Measurements from ENCODE around the gene TLE5.
"Not testable (repeated sequence)": the region's sequence is repeated elsewhere in the genome, so short reads cannot be mapped to it uniquely, and the experiment has no call there.

TLE5 gene

DNA sequence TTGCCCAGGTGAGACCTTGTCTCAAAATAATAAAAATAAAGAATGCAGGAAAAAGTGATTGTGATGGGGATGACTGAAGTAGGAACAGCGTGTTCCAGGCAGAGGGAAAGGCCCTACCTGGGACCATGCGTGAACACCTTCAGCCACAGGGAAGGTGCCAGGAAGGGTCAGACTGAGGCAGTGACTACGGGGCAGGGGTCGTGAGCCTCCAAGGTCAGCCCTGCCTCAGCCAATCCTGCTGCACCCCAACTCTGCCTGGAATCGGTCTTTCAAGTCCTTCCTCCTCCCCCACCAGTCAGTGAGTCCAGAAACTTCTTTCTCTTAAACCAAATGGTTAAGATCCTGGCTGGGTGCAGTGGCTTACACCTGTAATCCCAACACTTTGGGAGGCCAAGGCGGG is 17.1 kb downstream of the TLE5 start:
- DNase-seq (ENCODE audit: low read depth), result no peak

DNA sequence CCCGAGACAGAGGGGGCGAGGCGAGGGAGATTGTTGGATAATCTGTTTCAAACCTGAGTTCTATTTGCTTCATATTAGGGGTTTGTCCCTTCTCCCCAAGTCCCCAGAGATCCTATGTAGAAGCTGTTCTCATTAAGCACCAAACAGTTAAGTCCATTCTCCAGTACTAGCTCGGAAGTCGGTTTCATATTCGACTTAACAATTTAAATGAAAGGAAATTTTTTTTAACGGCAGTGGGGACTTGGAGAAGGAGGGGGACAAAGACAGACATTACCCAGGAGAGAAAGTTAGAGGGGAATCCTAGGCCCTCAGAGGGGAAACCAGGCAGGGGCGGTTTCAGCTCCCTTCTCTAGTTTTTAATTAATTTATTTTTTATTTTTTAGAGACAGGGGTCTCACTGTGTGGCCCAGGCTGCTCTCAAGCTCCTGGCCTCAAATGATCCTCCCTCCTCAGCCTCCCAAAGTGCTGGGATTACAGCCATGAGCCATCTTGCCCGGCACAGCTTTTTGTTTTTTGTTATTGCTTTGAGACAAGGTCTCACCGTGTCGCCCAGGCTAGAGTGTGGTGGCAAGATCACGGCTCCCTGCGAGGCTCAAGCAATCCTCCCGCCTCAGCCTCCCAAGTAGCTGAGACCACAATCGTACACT is 19.6 kb downstream of the TLE5 start:
- DNase-seq (ENCODE audit: low read depth), result no peak

DNA sequence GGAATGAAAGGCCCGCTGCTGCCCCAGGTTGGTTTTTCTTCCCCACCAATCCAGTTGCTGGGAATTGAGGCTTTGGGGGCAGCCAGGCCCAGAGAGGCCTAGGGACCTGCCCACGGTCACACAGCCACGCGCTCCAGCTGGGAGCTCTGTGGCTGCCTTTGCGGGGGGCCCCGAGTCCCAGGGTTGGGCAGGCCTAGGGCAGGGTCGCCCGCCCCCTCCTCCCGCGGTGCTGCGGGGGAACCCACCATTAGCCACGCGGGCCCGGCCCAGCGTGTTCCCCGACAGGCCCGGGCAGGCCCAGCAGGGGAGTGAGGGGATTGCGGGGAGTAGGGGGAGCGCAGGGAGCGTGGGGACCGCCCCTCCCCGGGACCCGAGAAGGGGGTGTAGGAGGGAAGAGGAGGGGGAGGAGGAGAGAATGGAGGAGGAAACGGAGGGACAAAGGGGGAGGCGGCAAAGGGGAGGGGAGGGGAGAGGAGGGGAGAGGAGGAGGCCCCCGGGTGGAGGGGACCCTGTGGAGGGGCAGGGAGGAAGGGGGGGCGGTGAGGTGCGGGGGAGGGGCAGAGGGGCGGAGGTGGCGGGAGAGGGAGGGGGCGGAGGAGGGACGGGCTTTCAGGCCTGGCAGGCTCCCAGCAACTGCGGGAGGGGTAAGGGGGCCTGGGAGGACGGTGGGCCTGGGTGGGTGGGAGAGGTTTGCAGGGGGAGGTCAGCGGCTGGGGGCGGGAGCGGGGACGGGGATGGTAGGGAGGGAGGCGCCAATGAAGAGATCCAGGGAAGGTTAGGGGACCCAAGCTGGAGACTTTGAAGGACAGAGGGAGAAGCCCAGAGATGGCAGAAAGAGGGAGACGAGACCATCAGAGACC is 20.3 kb downstream of the TLE5 start:
- DNase-seq (ENCODE audit: low read depth), result no peak

DNA sequence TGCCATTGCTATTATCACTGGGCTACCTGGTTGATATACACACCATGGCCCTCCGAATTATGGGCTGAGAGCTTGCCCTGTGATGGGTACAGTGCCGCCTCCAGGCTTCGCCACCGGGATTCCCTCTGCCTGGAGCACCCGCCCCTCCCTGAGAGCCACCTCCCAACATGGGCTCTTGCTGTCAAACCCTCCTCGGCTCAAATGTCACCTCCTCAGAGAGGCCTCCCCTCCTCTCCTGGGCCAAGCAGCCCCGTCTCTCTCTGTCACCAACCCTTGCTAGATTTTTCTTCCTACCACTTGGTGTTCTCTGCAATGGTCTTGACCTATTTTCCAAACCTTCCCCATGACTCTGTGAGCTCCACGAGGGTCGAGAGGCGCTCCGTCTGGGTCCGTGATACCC is 21.0 kb downstream of the TLE5 start:
- no peak for DNase-seq (ENCODE audit: low read depth)

DNA sequence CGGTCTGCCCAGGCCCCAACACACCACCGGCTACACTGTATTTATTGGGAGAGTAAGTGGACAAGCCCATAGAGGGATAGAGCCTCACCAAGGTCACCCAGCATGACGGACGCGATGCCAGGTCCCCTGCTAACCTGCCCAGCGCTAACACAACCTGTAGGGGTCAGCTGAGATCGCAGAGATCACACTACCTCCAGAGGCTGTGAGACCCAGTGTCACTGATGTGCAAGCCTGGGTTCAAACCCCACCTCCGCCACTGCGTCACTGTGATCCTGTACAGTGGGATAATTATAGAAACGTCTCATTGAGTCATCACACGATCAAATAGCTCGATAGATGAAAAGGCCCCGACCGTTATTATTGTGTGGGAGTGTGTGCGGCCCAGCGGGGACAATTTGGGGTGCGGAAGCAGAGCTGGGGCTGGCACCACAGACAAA is 22.6 kb downstream of the TLE5 start:
- no peak for DNase-seq (ENCODE audit: low read depth)

DNA sequence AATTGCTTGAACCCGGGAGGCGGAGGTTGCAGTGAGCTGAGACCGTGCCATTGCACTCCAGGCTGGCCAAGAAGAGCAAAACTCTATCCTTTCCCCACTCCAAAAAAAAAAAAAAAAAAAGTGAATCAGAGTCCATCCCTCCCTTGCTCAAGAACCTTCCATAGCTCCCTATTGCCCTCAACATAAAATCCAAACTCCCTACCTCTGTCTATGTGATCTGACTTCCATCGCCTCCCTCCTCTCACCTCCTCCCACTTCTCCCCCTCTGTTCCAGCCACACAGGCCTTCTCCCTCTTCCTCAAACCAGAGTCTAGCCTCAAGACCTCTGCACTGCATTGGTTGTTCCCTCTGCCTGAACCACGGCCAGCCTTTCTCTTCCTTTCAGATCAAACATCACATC is 23.2 kb downstream of the TLE5 start:
- DNase-seq (ENCODE audit: low read depth), result no peak

DNA sequence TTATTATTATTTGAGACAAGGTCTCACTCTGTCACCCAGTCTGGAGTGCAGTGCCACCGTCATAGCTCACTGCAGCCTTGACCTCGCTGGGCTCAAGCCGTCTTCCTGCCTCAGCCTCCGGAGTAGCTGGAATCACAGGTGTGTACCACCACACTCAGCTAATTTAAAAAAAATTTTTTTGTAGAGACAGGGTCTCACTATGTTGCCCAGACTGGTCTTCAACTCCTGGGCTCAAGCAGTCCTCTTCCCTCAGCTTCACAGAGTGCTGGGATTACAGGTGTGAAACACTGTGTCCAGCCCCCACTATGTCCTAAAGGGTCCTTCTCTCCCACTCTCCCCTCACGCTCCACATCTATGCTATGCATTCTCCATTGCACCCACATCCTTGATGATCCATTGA is 24.1 kb downstream of the TLE5 start:
- DNase-seq (ENCODE audit: low read depth), result no peak

DNA sequence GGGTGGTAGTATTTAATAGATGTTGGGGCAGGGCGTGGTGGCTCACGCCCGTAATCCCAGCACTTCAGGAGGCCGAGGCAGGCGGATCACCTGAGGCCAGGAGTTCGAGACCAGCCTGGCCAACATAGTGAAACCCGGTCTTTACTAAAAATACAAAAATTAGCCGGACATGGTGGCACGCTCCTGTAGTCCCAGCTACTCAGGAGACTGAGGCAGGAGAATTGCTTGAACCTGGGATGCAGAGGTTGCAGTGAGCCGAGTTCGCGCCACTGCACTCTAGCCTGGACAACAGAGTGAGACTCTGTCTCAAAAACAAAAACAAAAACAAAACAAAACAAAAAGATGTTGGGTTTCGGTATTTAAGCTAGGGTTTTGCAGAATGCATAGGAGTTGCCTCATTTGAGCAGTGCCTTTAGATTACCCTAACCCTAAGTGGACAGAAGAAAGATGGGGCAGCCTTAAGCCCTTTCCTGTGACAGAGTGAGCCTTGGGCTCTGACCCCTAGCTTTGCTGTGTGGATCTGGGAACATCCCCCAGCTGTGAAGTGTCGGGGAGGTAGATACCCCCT is 25.2 kb downstream of the TLE5 start:
- not testable (repeated sequence) for DNase-seq (ENCODE audit: low read depth)

DNA sequence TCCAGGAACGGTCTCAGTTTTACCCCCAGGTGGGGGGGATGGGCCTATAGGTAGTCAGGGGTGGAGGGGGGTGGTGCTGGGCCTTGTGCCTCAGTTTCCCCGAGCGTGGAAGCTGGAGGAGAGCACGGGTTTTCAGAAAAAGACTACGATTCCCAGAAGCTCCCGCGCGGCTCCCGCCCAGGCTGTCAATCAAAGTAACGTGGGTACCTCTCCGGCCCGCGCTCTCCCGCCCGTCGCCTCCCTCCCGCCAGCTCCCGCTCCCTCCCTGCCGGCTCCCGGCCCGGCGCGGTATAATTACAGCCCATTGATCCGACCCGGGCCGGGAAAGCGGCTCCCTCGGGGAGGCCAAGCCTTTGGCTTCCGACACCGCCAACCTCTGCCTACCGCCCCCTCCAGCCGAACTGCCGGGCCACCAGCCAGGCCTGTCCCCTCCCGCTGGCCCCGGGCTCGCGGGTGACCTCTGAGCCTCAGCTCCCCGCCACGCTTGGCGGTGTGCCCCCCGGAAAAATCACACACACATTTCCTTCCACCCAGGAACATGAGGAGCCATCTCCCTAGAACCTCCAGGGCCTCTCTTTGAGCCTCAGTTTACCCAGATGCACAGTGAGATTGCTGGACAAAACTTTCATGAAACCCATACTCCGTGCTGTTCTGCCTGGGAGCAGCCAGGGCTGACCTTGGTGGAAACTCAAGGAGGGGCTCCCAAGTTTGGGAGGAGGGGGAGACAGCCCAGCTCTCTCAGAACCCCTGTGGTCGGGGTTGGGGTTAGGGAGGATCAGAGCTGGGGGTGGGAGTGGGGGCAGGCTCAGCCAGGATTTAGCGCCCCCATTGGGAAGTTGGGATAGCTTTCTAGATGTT is 25.9 kb downstream of the TLE5 start:
- peak; percentile 81 for DNase-seq (ENCODE audit: low read depth)

DNA sequence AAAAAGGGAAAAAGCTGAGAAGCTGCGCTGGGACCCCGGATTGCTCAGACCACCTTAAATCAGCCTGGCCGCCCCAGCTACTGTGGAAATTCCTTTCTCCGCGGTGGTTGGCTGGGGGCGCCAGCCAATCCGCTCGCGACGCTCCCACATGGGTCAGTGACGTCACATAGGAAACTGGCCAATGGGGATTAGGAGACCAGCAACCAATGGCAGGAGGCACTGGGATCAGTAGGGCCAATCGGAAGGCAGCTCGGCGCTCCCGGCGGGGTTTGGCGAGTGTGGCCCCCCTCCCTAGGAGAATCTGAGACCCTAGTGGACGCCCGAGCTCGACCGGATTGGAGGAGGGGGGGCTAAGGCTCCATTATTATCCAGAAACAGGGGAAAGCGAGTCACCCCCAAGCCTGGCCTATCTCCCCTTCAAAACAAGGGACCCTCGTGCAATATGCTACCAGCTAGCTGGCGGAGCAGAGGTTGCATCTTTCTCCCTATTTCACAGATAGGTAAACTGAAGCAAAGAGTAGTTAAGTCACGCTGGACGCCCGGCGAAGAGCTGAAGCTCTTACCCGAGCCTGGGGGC is 26.7 kb downstream of the TLE5 start:
- peak; percentile 90 for DNase-seq (ENCODE audit: low read depth)

DNA sequence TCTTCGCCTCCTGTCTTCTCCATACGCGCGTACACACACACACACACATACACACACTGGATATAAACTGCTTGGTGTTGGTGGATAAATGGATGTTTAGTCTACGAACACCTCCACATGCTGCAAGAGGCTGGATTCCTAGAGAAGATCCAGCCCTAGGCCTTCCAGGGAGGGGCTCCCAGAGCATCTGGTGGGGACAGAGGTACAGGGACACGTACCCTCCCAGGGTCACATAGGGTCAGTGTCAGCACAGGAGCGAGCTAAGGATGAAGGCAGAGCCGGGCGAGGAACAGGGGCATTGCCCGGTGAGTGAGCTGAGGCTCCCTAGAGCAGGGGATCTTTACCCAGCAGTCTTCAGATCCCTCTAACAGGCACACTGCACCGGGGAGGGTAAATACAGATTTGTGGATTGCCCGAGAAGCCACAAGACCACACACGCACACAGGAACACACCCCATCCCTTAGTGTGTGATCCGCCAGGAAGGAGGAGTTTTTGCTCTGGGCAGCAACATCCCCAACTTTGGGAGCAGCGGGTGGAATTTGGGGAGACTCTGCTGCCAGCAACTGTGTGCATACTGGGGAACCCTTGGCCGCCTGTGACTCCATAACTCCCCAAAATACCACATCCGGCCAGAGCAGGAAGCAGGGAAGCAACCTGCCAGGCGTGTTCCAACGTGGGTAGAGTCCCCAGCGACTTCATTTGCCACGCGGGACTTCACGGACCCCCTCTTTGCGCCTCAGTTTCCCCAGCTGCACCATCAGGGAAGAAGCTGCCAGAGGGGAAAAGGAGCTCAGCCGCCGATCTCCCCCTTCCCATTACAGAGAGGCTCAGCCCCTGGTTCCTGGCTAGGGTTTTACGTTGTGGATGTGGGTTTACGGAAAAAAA is 27.4 kb downstream of the TLE5 start:
- DNase-seq (ENCODE audit: low read depth), result peak; percentile 36

DNA sequence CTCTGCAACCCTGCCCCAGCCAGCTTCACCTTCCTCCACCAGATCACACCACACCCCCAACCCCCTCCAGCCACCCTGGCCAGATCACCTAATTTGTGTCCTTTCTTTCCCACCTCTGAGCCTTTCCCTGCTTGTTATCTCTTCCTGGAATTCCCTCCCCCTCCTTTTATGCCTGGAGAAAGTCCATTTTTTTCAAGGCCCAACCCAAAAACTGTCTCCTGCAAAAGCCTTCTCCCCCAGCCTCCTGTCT is 28.0 kb downstream of the TLE5 start:
- DNase-seq (ENCODE audit: low read depth), result no peak

DNA sequence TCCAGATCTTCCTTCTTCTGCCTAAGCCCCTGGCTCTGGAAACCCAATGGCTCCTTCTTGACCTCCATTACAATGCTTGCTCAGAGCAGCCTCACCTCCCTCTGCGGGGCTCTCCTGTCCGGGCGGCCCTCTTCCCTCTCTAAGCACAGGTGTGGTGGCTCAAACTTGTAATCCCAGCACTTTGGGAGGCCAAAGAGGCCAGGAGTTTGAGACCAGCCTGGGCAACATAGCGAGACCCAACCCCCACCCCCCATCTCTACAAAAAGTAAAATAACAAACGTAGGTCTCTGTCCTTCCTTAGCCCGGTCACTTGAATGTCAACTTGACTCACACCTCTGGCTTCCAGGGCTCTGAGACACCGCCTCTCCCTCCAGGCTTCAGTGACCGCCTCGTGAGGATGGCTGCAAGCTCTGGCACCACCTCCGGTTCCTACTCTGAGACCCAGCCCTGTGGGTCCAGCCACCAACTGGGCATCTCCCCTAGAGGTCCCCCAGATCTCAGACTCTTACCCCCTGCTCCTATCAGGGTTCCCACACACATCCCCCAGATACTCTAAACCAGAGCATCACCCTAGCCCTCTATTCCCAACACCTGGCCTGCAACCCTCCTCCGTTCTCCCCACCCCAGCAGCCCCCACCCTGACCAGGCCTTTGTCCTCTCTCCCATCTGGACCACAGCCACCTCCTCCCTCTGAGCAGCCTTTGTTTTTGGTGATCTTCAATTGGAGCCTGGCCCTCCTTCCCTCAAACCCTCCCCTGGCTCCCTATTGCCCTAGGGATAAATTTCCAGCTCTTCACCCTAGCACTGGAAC is 28.5 kb downstream of the TLE5 start:
- no peak for DNase-seq (ENCODE audit: low read depth)

DNA sequence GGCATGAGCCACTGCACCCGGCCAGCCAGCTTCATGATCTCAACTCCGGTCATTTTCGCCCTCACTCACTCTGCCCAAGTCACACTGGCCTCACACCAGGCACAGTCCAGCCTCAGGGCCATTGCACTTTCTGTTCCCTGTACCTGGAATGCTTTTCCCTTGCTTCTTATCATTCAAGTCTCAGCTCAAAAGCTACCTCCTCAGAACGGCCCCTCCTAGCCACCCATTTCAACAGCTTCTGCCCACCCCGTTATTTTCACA is 30.8 kb downstream of the TLE5 start:
- no peak for DNase-seq (ENCODE audit: low read depth)

DNA sequence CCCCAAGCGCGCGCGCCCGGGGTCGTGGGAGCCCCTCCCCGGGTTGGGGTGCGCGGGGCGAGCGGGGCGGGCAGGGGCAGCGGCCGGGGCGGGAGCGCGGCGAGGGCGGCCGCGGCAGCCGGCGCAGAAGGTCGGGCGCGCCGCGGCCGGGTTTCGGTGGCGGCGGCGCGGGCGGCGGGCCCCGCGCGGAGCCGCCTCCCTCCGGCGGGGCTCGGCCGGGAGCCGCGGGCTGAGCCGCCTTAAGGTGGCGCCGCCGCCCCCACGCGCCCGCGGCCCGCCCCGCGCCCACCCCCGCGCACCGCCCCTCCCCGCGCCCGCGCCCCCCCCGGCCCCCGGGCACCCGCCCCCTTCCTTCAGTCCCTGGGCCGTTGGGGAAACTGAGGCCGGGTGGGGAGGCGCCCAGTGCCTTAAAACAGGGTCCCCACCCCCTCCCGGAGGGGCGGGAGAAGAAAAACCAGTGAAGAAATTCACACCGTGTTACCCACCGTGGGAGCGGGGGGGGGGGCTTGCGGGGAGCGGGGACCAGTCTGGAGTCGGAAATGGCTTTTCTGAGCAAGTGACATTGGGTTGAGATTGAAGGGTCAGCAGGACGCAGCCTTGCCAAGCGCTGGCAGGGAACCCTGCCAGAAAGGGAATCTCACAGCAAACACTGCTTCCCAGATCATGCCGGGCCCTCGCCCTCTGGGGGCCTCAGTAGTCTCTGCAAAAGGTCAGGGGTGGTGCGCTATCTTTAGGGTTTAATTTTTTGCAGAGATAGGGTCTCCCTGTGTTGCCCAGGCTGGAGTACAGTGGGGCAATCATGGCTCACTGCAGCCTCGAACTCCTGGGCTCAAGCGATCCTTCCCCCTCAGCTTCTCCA is 33.0 kb downstream of the TLE5 start, which contains the start of gene TLE2:
Gene TLE2 (minus strand): TSS at position 216 of the 859 bp plus-strand sequence. CDS start 376 bp downstream, outside the sequence.
- DNase-seq (ENCODE audit: low read depth), result no peak

DNA sequence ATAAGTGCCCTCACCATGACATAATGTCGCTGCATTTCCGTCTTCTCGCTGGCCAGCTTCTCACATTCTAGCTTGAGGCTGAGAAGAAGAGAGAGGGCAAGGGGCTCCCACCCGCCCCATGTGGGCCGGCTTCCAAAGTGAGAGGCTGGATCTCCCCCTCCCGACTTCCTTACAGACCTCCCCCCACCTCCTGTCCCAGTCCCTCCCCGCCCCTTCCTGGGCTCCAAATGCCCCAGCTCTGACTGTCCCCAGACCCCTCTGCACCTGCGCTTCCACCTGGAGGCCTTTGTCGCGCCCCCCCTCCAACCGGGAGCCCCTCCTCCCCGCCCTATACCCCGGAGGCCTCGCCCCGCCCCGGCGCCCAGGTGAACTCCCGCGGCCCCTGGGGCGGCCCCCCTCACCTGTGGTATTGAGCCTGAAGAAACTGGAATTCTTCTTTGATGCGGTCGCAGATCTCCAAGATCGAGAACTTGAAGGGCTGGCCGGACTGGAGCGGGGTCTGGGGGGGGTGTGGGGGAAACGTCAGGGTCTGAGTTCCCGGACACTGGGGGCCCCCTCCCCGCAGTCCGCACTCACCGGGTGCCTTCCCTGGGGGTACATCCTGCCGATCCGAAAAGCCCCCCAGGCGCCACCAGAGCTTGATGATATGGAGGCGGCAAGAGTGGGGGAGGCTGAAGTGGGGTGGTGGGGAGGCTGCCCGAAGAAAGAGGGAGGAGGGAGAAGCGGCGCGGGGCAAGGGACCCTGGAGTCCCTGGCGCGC is 33.8 kb downstream of the TLE5 start:
- no peak for DNase-seq (ENCODE audit: low read depth)

DNA sequence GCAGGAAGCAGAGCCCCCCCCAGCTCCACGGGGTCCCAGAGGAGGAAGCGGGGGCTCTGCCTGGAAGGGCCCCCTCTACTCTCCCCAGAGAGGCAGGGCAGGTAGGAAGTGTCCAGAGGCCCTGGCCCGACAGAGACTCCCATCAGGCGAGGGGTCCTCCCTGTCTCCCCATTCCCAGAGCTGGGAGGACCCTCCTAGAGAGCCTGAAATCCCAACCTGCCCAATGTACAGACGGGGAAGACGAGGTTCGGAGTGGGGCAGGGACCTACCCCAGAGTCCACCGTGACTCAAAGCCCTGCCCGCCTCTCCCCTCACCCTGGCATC is 34.4 kb downstream of the TLE5 start:
- no peak for DNase-seq (ENCODE audit: low read depth)

DNA sequence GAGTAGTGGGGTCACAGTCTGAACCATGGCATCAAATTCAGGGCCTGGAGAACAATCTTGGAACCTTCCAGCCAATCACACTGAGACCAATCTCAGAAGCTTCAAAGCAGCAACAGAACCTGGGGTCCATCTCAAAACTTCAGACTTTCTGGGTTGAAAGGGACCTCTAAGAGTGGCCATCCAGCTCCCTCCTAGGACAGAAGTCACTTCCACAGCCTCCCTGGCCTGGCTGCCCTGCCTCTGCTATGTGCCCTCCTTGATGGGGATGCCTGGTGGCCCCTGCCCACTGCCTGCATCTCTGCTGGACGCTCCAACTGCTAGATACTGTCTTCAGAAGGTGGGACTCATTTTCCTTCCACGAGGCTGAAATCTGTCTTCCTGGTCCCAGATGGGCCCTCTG is 35.0 kb downstream of the TLE5 start:
- DNase-seq (ENCODE audit: low read depth), result no peak

DNA sequence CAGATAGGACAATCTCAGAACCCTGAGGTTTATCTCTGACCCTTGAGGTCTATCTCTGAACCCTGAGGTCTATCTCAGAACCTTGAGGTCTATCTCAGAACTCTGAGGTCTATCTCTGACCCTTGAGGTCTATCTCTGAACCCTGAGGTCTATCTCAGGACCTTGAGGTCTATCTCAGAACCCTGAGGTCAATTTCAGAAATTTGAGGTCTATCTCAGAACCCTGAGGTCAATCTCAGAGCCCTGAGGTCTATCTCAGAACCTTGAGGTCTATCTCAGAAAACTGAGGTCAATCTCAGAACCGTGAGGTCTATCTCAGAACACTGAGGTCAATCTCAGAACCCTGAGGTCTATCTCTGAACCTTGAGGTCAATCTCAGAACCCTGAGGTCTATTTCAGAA is 35.5 kb downstream of the TLE5 start:
- no peak for DNase-seq (ENCODE audit: low read depth)
